ENCODE measurements around the gene CHTF18.
"Not testable (repeated sequence)": the region's sequence is repeated elsewhere in the genome, so short reads cannot be mapped to it uniquely, and the experiment has no call there.

Gene CHTF18

GRCh38 chr16:832652-833336 is 44.4 kb downstream of the CHTF18 start:
- no peak for DNase-seq

DNA sequence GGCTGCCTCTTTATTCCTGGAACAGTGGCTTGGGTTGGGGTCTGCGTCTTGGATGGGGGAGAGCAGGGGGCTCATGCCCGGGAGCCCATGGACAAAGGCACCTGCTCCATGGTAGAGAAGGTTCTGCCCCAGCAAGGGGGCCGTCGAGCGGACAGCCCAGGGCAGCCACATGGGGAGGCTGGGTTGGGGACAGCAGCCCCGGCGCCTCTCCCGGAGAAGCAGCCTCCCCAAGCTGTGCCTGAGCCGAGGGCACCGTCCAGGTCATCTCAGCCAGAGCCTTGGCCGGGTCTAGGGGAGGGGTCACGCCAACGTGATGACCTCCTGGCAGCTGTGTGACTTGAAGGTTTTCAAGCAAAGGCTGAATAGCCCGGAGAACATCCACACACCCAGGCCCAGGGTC is 45.0 kb downstream of the CHTF18 start:
- DNase-seq, result no peak

DNA sequence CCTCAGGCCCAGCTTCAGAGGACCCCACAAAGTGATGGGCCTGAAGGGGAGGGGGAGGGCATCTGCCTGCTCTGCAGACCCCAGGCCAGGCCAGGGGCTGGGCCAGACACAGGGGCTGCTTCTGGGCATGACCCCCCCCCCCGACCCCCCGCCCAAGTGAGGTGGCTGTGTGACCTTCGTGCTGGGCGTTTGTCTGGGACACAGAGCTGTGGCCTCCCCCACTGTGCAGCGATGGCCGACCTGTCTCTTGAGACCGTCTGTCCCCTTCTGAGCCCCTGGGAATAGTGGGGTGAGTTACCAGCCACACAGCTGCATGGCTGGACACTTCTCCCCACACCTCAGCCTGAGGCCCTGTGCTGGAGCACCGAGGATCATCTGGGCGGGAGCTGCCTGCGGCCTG is 47.0 kb downstream of the CHTF18 start:
- no peak for DNase-seq

GRCh38 chr16:836221-836620 is 47.8 kb downstream of the CHTF18 start:
- DNase-seq, result no peak

DNA sequence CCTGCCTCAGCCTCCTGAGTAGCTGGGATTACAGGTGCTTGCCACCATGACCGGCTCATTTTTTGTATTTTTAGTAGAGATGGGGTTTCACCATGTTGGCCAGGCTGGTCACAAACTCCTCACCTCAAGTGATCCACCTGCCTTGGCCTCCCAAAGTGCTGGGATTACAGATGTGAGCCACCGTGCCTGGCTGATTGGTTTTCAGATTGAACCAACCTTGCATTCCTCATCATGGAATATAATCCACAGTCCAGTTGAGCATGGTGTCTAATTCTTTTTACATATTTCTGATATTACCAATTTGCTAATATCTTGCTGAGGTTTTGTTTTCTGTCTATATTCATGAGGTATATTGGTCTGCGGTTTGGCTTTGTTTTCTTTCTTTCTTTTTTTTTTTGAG is 48.4 kb downstream of the CHTF18 start:
- DNase-seq, result not testable (repeated sequence)

DNA sequence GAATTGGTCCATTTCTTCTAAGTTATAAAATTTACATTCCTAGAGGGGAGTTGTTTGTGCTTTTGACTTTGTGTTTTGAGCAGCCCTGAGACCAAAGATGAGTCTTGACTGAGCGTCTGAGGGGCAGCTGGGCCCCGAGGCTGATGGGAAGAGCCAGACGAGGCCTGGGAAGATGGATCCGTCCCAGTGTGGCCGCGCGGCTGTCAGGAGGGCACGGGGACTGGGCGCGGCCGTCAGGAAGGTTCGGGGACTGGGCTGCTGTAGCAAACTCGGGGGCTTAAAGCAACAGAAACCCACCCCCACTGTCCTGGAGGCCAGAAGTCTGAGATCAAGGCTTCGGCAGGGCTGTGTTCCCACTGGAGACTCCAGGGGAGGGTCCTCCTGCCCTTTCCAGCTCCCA is 50.3 kb downstream of the CHTF18 start:
- no peak for DNase-seq

- DNase-seq, result no peak
These were observed 51.4 kb downstream of the CHTF18 start for GRCh38 chr16:839643-840408.

DNA sequence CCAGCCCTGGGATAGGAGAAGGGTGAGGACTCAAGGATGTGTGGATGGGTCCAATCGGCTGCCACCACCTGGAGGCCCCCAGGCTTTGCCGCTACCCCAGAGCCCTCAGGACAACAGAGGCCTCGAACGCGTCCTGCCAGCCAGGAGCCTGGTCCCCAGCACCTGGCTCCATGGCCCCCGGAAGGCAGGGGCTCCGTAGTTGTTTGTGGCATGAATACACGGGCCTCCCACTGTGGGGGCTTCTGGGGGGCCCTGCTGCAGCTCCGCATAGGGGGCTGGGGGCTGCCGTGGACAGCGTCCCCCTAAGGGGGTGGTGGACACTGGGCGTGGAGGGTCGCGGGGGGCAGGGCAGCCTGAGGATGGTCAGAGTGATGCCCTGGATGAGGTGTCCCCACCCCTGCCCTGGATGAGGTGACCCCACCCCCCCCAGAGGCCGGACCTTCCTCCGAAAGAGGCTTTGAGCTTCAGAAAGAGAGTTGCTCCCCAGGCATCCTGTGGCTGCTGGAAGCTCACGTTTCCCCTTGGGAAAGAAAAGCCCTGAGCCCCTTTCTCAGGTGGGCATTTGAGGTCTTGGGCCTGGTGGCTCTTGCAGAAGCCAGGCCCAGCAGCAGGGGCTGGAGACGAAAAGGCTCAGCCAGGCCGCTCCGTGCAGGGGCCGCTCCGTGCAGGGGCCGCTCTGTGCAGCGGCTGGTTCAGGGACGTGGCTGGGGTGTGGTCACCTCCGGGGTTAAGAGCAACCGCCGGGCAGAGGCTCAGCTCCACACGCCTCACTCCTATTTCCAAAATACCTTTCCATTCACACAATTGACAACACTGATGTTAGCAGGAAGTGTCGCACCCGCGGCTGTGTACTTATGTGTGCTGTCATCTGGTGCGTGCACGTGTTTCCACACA is 52.4 kb downstream of the CHTF18 start:
- no peak for DNase-seq

- no peak for DNase-seq
These were observed 53.1 kb downstream of the CHTF18 start for GRCh38 chr16:841455-842060.

GRCh38 chr16:842061-842476 is 53.6 kb downstream of the CHTF18 start:
- DNase-seq, result no peak

GRCh38 chr16:842711-843560 is 54.5 kb downstream of the CHTF18 start:
- DNase-seq, result no peak

- no peak for DNase-seq
These were observed 55.4 kb downstream of the CHTF18 start for GRCh38 chr16:843771-844170.

DNA sequence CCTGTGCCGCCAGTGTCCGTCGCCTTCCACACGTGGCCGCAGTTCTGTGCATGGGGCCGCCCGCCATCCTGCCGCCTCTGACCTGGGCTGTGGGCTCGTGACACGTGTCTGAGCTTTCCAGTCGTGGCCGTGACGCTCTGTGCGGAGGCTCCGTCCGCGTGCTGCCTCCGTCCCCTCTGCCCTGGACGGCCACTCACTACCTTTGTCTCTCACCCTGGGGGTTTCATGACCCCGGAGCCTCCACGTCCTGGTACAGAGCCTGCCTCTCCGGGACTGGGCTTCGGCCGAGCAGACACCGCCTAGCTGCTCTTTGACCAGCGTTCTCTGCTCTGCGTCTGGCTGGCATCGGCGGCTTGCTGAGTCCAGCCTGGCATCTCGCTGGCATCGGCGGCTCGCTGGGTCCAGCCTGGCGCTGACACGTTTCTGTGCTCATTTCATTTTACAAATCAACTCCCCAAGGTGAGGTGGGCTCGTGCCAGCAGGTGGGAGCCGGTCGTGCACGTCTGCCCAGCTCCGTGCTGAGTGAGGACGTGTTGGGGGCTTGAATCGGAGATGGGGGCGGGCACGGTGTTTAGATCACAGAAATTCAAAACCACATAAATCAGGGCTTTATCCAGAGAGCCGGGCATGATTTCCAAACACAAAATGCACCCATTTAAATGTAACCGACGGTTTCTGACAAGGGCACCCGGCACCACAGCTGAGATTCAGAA is 56.4 kb downstream of the CHTF18 start:
- DNase-seq, result no peak

GRCh38 chr16:845351-845745 is 56.9 kb downstream of the CHTF18 start:
- no peak for DNase-seq

DNA sequence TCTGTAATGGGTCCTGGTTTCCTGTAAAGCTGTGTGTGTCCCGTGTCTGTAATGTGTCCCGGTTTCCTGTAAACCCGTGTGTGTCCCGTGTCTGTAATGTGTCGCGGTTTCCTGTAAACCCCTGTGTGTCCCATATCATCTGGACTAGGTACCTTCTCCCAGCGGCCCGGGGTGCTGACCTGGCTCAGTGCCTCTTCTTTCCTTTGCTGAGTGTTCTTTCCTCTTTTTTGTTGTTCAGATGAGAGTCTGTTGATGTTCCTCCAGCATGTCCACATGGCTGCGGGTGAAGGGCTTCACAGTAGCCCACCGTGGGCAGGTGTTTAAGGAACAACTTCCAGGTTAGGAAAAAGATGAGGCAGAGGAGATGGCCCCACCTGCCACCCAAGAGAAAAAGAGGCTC is 58.7 kb downstream of the CHTF18 start:
- DNase-seq, result no peak

Measured in activated CD4-positive, alpha-beta T cell treated with anti-CD3 and anti-CD28 coated beads, Interleukin-2, amount 50 U/mL, for 1 hour (primary cell).